Neural progenitor cell (in vitro differentiated cells): ENCODE measurements around the gene DAB2. TPM values are rescaled to one million over a fixed set of nuclear protein-coding genes. Genes with fewer than 3 reads are reported as not detected.

Experiments
- DNase-seq: peaks from one replicate; pipeline ENCODE4 v3.0.0-alpha.2; 2016; ENCODE audit warnings: low spot score
- H2AFZ ChIP-seq: fragments of 200-600 bp; sonication (generic); replicated peaks from 2 replicates; pipeline ENCODE4 v1.6.1; 2016; ENCODE audit warnings: antibody characterized with exemption
- H3F3A ChIP-seq: fragments of 200-600 bp; sonication (generic); 2 replicates; pipeline ENCODE4 v1.6.1; 2016; ENCODE audit warnings: antibody characterized with exemption, low read depth
- H3K27ac ChIP-seq: fragments of 200-600 bp; sonication (generic); 2 replicates; pipeline ENCODE4 v1.5.1; 2016; ENCODE audit warnings: mild to moderate bottlenecking
- H3K27me3 ChIP-seq: fragments of 200-600 bp; sonication (generic); 2 replicates; pipeline ENCODE4 v1.6.1; 2016; ENCODE audit warnings: mild to moderate bottlenecking, moderate library complexity
- H3K36me3 ChIP-seq: fragments of 200-600 bp; sonication (generic); 2 replicates; pipeline ENCODE4 v1.5.1; 2016
- H3K4me1 ChIP-seq: fragments of 200-600 bp; sonication (generic); 2 replicates; pipeline ENCODE4 v1.6.1; 2016; ENCODE audit warnings: mixed run types
- H3K4me2 ChIP-seq: fragments of 200-600 bp; sonication (generic); 2 replicates; pipeline ENCODE4 v1.6.1; 2016
- H3K4me3 ChIP-seq: fragments of 200-600 bp; sonication (generic); 2 replicates; pipeline ENCODE4 v1.5.1; 2016
- H3K79me2 ChIP-seq: fragments of 200-600 bp; sonication (generic); 2 replicates; pipeline ENCODE4 v1.6.1; 2016; ENCODE audit warnings: low read depth
- H3K9ac ChIP-seq: fragments of 200-600 bp; sonication (generic); 2 replicates; pipeline ENCODE4 v1.6.1; 2016
- H3K9me3 ChIP-seq: fragments of 200-600 bp; sonication (generic); 2 replicates; pipeline ENCODE4 v1.5.1; 2016; ENCODE audit warnings: low read depth
- H4K20me1 ChIP-seq: fragments of 200-600 bp; sonication (generic); 2 replicates; pipeline ENCODE4 v1.6.1; 2016; ENCODE audit warnings: low read depth
- H3K27ac Mint-ChIP-seq: 3 replicates; pipeline ENCODE4 v1.8.0; 2021; ENCODE audit warnings: mixed read lengths
- H3K27me3 Mint-ChIP-seq: 2 replicates; pipeline ENCODE4 v1.8.0; 2022; ENCODE audit warnings: low read depth, mild to moderate bottlenecking, inconsistent platforms, moderate library complexity, mixed read lengths; ENCODE audit not compliant: insufficient read depth
- H3K36me3 Mint-ChIP-seq: 3 replicates; pipeline ENCODE4 v1.8.0; 2021; ENCODE audit warnings: mixed read lengths
- H3K4me1 Mint-ChIP-seq: 3 replicates; pipeline ENCODE4 v1.8.0; 2021; ENCODE audit warnings: mixed read lengths
- H3K4me3 Mint-ChIP-seq: 3 replicates; pipeline ENCODE4 v1.8.0; 2021; ENCODE audit warnings: mild to moderate bottlenecking, moderate library complexity, mixed read lengths
- H3K9me3 Mint-ChIP-seq: 3 replicates; pipeline ENCODE4 v1.8.0; 2020; ENCODE audit warnings: mixed read lengths
- CTCF ChIP-seq: fragments of 200-600 bp; sonication (generic); IDR thresholded peaks from 2 replicates; pipeline ENCODE4 v1.5.1; 2017; ENCODE audit warnings: antibody characterized with exemption, mild to moderate bottlenecking
- EZH2 ChIP-seq: fragments of 200-600 bp; sonication (generic); IDR thresholded peaks from 2 replicates; pipeline ENCODE4 v1.6.1; 2017; ENCODE audit warnings: antibody characterized with exemption, mild to moderate bottlenecking, moderate library complexity
- EZH2phosphoT487 ChIP-seq: fragments of 200-600 bp; sonication (generic); IDR thresholded peaks from 2 replicates; pipeline ENCODE4 v1.6.1; 2017; ENCODE audit warnings: antibody characterized with exemption
- total RNA-seq: library from RNA; depleted of rRNA; stranded (reverse); fragments of >200 nt; gene quantifications from 2 replicates; pipeline ENCODE4 v1.2.3, GENCODE V29; 2015; ENCODE audit warnings: low replicate concordance

DAB2 gene
- total RNA-seq, 1 donor from 2014 or later, result 9.9 TPM

GRCh38 chr5:39362646-39363045, 62.1 kb downstream of the DAB2 start:
- no peak overlapping the region for H3K4me3 ChIP-seq
- H3K4me2 ChIP-seq, result no peak overlapping the region
- H3K9me3 ChIP-seq, result no peaks in the 10 kb centered on the region
- H3K79me2 ChIP-seq, result no peaks in the 10 kb centered on the region
- Mint-ChIP-seq H3K9me3 (no peaks in the 10 kb centered on the region), H3K27me3 (peaks cover 2% of the 10 kb centered on the region), H3K4me3 (no peak overlapping the region), H3K27ac (no peak overlapping the region), H3K4me1 (no peaks in the 10 kb centered on the region), H3K36me3 (no peaks in the 10 kb centered on the region)
- no peak for TF ChIP-seq EZH2
- no peak for TF ChIP-seq CTCF
- TF ChIP-seq EZH2phosphoT487, result no peak
- no peaks in the 10 kb centered on the region for H3K4me1 ChIP-seq
- H3K36me3 ChIP-seq, result no peaks in the 10 kb centered on the region
- H3K27me3 ChIP-seq, result no peaks in the 10 kb centered on the region
- no peak overlapping the region for H3K9ac ChIP-seq
- no peak for DNase-seq
- H3K27ac ChIP-seq, result no peak overlapping the region
- no peaks in the 10 kb centered on the region for H4K20me1 ChIP-seq
- H2AFZ ChIP-seq, result no peak overlapping the region
- no peaks in the 10 kb centered on the region for H3F3A ChIP-seq

GRCh38 chr5:39361306-39361705, 63.5 kb downstream of the DAB2 start:
- TF ChIP-seq EZH2phosphoT487, result no peak
- no peak for TF ChIP-seq EZH2
- TF ChIP-seq CTCF, result no peak
- DNase-seq, result no peak

GRCh38 chr5:39360471-39361111, 64.2 kb downstream of the DAB2 start:
- Histone ChIP-seq H2AFZ (no peak overlapping the region), H3K36me3 (no peaks in the 10 kb centered on the region), H3K4me1 (no peaks in the 10 kb centered on the region), H3K9me3 (no peaks in the 10 kb centered on the region), H3K27ac (no peak overlapping the region), H3K9ac (no peak overlapping the region), H3K4me3 (no peak overlapping the region), H3K79me2 (no peaks in the 10 kb centered on the region), H3K4me2 (no peak overlapping the region), H3K27me3 (no peaks in the 10 kb centered on the region), H3F3A (no peaks in the 10 kb centered on the region), H4K20me1 (no peaks in the 10 kb centered on the region)
- Mint-ChIP-seq H3K9me3 (no peaks in the 10 kb centered on the region), H3K27me3 (peaks cover 2% of the 10 kb centered on the region), H3K27ac (no peak overlapping the region), H3K4me3 (no peak overlapping the region), H3K4me1 (no peaks in the 10 kb centered on the region), H3K36me3 (no peaks in the 10 kb centered on the region)
- TF ChIP-seq CTCF, result no peak
- TF ChIP-seq EZH2, result no peak
- TF ChIP-seq EZH2phosphoT487, result no peak
- no peak for DNase-seq

More at GRCh38 chr5:39361306-39361705, 63.5 kb downstream of the DAB2 start:
- H3K9me3 Mint-ChIP-seq, result no peaks in the 10 kb centered on the region
- no peaks in the 10 kb centered on the region for H3K36me3 ChIP-seq
- H4K20me1 ChIP-seq, result no peaks in the 10 kb centered on the region
- H3K9ac ChIP-seq, result no peak overlapping the region
- H3K27ac ChIP-seq, result no peak overlapping the region
- no peak overlapping the region for H3K4me2 ChIP-seq
- H3K27ac Mint-ChIP-seq, result no peak overlapping the region
- no peaks in the 10 kb centered on the region for H3K36me3 Mint-ChIP-seq
- no peaks in the 10 kb centered on the region for H3K79me2 ChIP-seq
- H3K9me3 ChIP-seq, result no peaks in the 10 kb centered on the region
- no peak overlapping the region for H3K4me3 Mint-ChIP-seq
- H3K27me3 Mint-ChIP-seq, result peaks cover 2% of the 10 kb centered on the region
- no peaks in the 10 kb centered on the region for H3K27me3 ChIP-seq
- no peaks in the 10 kb centered on the region for H3K4me1 Mint-ChIP-seq
- H3K4me3 ChIP-seq, result no peak overlapping the region
- no peaks in the 10 kb centered on the region for H3K4me1 ChIP-seq
- H2AFZ ChIP-seq, result no peak overlapping the region
- no peaks in the 10 kb centered on the region for H3F3A ChIP-seq
